Kasumi-1 (cell line): ENCODE measurements around the gene DDAH1.
"Not testable (repeated sequence)": the region's sequence is repeated elsewhere in the genome, so short reads cannot be mapped to it uniquely, and the experiment has no call there.

Experiments used
- DNase-seq, 2 experiments: peaks; one replicate each; lab custom pipeline; 2025; lab: John Stamatoyannopoulos, UW

The DDAH1 gene

GRCh38 chr1:85359874-85360721, 104.9 kb downstream of the DDAH1 start:
- no peak for DNase-seq

DNA sequence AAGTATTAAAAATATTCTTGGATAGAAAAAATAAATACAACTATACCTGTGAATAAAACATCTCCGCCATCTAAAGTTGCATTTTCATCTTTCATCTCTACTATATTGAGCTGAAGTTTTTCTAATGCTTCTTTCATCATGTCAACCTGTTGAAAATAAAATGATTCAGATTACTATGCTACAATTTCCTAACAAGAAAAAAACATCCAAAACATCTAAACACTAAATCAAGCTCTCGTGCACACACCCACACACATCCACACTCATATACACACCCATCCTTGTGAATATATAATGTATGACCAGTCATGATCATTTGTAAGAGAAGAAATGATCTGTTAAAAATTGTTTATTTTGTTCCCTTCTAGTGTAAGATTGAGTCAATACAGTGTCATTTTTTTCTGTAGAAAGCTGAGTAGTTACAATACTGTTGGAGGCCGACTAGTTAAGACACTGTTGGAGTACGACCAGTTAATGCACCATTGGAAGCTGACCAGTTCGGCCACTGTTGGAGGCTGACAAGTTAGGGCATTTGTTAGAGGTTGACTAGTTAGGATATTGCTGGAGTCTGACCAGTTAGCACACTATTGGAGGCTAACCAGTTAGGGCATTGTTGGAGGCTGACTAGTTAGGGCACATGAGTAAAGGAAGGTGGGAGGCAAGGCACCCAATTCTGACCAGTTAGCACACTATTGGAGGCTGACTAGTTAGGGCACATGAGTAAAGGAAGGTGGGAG, 106.1 kb downstream of the DDAH1 start:
- DNase-seq: no peak

DNA sequence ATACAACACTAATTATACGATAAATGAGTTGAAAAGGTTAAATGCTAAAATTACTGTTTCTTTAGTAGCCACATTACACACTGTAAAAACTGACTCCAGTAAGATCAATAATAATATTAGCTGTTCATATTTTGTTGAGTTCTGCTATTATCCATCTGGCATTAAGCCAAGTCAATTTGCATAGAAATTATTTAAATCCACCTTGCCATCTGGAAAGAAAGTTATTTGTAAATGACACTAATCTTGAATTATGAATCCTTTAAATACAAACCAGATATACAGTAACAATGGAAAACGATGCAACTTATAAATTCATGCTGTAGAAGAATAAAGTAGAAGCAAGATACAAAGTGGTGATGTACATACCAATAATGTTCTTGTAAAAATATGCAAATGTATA, 107.1 kb downstream of the DDAH1 start:
- no peak for DNase-seq

DNA sequence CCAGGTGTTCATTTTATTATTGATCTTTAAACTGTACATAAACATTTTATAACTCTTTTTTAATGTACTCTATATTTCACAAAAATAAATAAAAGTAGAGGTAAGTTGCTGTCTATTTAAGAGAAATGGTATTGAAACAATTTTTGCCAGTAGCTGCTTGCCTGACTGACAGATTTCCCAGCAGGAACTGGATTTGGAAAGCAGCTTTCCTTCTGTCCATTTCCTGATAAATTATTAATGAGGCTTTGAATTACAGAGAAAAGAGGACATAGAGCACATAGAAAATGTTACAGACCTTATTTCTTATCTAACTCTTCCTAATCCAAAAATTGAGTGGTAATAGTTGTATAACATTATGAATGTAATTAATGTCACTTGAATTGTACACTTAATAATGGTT, 108.8 kb downstream of the DDAH1 start:
- DNase-seq: no peak

DNA sequence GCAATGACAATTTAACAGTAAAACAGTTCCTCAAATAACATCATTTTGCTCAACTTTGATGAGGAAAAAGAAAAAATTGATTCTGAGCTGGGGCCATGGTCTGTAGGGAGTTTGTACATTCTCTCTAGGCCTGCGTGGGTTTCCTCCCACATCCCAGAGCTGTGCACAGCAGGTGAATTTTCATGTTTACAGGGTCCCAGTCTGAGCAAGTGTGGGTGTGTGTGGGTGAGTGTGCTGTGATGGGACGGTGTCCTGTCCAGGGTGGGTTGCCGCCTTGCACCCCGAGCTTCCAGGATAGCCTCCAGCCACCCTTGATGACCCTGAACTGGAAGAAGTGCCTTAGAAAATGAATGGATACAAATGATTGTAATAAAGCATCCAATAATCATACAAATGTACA, 112.9 kb downstream of the DDAH1 start:
- DNase-seq: no peak

DNA sequence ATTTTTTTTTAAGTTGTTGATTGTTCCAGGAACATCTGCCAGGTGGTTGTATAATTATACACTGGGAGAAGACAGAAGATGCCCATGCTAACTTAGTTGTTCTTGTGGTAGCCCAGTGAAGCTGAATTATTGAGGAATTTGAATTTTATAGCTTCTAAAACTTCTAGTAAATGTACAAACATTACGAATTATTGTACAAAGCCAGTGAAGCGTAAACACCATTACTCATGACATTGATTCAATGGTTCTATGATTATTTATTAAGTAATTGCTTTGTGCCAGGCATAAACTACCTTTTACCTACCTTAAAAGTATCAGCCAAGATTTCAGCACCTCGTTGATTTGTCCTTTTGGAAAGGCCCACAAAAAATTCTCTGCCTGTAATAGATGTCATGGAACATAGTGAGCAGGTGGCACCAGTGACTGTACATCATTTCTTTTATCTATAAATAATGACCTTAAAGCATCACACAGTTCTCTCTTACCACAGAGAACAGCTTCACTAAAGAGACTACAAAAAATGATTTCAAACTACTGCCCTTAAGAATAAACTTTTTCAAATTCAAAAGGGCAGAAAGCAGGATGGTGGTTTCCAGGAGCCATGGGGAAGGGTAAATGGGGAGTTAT, 113.6 kb downstream of the DDAH1 start:
- DNase-seq: no peak

- no peak for DNase-seq
These were observed 115.7 kb downstream of the DDAH1 start for GRCh38 chr1:85349224-85349623.

DNA sequence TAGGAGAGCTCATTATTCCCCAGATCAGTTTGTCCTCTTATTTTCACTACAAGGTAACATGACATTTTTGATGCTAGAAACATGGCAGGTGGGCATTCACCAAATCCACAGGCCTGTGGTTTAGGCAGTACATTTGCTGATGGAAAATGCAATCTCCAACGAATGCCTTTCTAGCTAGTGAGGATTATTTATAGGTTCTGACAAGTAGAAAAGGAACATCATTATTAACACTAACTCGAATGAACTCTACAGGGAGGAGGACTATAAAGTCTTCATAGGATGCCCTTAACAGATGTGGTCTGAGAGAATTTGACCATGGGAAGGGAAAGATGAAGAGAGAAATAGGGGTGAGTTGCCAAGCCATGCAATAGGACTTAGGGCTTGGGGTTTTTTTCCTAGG, 117.1 kb downstream of the DDAH1 start:
- no peak for DNase-seq

DNA sequence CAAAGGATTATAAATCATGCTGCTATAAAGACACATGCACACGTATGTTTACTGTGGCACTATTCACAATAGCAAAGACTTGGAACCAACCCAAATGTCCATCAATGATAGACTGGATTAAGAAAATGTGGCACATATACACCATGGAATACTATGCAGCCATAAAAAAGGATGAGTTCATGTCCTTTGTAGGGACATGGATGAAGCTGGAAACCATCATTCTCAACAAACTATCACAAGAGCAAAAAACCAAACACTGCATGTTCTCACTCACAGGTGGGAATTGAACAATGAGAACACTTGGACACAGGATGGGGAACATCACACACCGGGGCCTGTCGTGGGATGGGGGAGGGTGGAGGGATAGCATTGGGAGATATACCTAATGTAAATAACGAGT, 117.7 kb downstream of the DDAH1 start:
- not testable (repeated sequence) for DNase-seq

- no peak for DNase-seq
These were observed 120.7 kb downstream of the DDAH1 start for GRCh38 chr1:85344256-85344694.

GRCh38 chr1:85343612-85344255, 121.2 kb downstream of the DDAH1 start:
- DNase-seq: no peak

DNA sequence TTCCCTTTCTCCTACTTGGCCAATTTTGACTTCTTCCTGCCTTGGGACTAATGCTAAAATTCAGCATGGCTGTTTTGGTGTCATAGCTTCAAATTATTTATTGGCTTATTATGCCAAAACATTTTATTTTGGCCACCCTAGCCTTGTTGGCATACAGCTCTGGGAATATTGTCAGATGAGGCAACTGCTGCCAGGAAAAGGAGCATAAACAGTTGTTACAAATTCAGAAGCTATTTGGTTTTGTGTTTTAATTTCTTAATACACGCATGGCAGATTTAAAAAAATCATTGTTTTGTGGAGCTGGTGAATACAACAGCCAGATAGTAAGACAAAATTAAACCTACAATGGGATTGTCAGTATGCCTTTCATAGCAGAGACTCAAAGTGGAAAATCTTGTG, 121.7 kb downstream of the DDAH1 start:
- DNase-seq: no peak

DNA sequence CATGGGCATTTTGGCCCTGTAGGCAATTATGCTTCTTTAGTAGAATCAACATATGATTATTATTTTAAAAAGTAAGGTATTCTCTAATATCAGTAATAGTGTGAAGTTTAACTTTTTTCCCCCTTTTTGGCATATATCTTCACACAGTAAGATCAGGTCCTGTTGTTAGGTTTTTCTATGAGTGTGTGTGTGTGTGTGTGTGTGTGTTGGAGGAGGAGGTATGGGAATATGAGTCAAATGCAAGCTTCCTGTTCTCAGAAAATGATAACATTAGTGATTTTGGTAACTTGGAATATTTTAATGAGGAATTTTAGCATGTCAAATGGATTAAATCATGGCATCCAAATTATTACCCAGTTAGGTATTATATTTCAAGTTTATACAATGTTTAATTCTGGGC, 122.8 kb downstream of the DDAH1 start:
- DNase-seq: no peak

DNA sequence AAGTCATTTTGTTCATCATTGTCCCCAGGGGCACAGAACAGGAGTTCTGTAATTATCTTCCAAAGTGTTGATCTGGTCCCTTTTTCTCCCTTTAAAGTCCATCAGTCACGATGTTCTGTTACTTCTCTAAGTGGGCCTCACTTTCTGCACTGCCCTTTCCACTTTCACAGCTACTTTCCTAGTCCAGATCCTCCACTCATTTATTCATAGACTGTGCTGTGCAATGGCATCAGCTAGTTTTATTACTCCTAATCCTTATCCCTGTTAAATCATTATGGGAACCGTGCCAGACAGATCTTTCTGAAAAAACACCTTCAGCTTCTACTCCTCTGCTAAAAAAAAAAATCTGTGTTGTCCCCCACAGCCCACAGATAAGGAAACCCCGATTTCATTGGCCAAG, 124.5 kb downstream of the DDAH1 start:
- DNase-seq: no peak

DNA sequence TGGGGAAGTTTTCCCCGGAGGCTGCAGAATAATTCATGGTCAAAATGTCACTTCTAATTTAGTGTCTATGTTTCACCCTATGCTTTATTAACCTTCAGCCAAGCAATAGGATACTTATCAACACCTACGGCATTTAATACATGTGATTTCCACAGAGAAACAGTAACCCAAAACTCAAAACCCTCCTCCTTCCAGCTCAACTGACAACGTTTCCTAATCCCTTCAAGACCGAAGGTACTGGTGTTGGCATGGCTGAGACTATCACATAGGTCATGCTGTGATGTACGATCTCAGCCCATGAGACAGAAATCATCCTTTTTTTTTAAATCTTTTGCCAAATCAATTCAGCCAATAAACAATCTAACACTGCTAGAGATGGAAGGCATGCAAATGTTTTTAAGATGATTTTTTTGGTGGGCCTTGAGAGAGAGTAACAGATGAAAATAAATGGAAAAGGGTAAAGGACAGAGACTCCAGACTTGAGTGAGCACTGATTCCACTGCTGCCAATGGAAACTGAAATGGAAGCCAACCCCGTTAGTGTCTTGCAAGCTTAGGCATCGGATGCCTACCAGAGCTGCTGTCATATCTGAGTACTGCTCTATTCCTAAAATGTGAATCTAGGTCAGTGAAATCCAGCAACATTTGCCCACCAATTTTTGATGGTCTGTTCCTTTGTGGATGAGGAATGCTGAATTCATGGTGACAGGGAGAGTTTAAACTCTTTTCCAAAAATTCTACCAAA, 125.1 kb downstream of the DDAH1 start:
- no peak for DNase-seq

GRCh38 chr1:85339089-85339488, 125.9 kb downstream of the DDAH1 start:
- DNase-seq: no peak

- DNase-seq: peak; percentile 33 to 45
These were observed 130.0 kb downstream of the DDAH1 start for GRCh38 chr1:85334962-85335361.

- DNase-seq: no peak
These were observed 131.8 kb downstream of the DDAH1 start for GRCh38 chr1:85333186-85333585.

DNA sequence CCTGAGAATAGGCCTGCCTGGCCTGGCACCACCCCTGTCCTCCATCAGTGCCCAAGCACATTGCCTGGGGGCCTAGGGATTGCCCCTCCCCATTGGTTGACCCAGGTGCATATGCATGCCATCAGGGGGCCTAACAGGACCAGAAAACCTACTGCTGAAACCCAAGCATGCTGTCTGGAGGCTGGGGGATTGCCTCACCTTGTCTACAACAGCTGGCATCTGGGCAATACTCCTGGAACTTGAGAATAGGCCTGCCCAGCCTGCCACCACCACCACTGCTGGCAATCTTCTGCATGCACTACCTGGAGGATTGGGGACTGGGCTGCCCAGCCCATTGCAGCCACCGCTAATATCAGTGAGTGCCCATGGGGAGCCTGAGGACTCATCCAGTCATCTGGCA, 132.4 kb downstream of the DDAH1 start:
- DNase-seq: no peak

DNA sequence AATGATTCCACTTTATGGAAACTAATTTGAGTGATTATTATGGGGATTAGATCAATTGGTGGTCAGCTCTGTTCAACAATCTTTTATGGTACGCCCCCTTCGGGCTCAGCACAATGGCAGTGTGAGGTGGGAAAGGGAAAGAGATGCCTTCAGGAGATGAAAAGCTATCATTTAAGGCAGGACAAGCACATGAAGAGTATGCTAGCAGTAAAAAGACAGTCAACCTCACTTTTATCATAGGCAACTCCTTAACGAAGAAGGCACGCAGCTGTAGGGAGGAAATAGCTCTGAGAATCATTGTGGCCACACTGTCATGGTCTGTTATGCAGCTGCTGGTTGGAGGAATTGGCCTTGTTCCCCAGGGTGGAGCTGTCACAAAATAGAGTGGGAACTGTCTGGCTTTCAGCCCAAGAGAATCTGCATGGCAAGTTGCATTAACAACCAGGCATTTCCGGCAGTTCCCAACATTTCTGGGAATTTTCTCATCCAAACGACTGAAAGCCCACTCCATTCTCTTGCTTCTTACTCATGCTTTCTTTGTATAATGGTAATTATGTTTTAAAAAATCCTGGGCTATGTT, 134.2 kb downstream of the DDAH1 start:
- DNase-seq: peak; percentile 11 to 19

DNA sequence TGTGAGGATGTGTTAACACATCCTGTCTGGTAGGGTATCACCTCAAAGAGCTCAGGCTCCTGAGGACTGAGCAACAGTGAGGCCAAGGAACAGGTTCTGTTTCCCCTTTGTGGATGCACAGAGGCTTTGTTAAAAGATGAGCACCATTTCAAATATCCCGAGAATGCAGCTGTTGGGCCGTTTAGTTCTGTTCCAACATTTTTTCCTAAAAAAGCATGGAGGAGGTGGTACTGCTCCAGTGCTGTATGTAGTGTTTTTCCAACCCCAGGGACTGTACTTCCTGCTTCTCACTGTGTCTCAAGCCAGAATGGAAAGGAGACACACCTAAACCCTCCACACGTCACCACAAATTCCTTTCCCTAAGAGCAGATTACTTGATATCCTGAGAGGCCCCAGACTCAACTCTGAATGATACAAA, 134.7 kb downstream of the DDAH1 start:
- no peak for DNase-seq
